WTC11 (cell line): Measurements from ENCODE around the gene FBXO36. TPM values are rescaled to one million over a fixed set of nuclear protein-coding genes. Genes with fewer than 3 reads are reported as not detected.

Experiments
- ATAC-seq: fragments of 200-7000 bp; cut with Tn5 transposase; 2 replicates; pipeline ENCODE4 v1.10.0; 2021; ENCODE audit warnings: mild to moderate bottlenecking, moderate library complexity
- CTCF ChIA-PET: fragments of 300-600 bp; sonication (Branson Sonifier 250); formaldehyde crosslinking; loops from one replicate; lab custom pipeline; 2021; ENCODE audit warnings: antibody characterized with exemption; lab: Charles Lee
- POLR2A ChIA-PET: fragments of 350-600 bp; sonication (Branson Sonifier 250); formaldehyde crosslinking; loops from one replicate; lab custom pipeline; 2021; ENCODE audit warnings: antibody characterized with exemption; lab: Charles Lee
- DNase-seq: peaks from one replicate; pipeline ENCODE4 v3.0.0; 2021; ENCODE audit warnings: low spot score
- H3K27ac Mint-ChIP-seq: 2 replicates; pipeline ENCODE4 v1.8.0; 2021; ENCODE audit warnings: mixed read lengths
- H3K27me3 Mint-ChIP-seq: 2 replicates; pipeline ENCODE4 v1.8.0; 2021; ENCODE audit warnings: low read depth, mild to moderate bottlenecking, moderate library complexity, mixed read lengths
- H3K36me3 Mint-ChIP-seq: 2 replicates; pipeline ENCODE4 v1.8.0; 2021; ENCODE audit warnings: mixed read lengths
- H3K4me1 Mint-ChIP-seq: 2 replicates; pipeline ENCODE4 v1.8.0; 2022; ENCODE audit warnings: mixed read lengths
- H3K4me3 Mint-ChIP-seq: 2 replicates; pipeline ENCODE4 v1.8.0; 2021; ENCODE audit warnings: mild to moderate bottlenecking, moderate library complexity, mixed read lengths
- H3K9me3 Mint-ChIP-seq: 2 replicates; pipeline ENCODE4 v1.8.0; 2021; ENCODE audit warnings: mixed read lengths
- AR ChIP-seq: fragments of 250-450 bp; sonication (Bioruptor Pico); IDR thresholded peaks from 2 replicates; pipeline ENCODE4 v1.9.0; 2021; ENCODE audit warnings: mild to moderate bottlenecking
- CBFB ChIP-seq: sonication (generic); formaldehyde crosslinking; IDR thresholded peaks from 2 replicates; pipeline ENCODE4 v1.8.1; 2022; ENCODE audit warnings: mild to moderate bottlenecking, low read depth, missing genetic modification reagents
- CREB1 ChIP-seq: sonication (generic); formaldehyde crosslinking; IDR thresholded peaks from 2 replicates; pipeline ENCODE4 v1.8.0; 2023; ENCODE audit warnings: mild to moderate bottlenecking, missing genetic modification reagents
- E2F5 ChIP-seq: sonication (generic); formaldehyde crosslinking; IDR thresholded peaks from 2 replicates; pipeline ENCODE4 v1.8.1; 2022; ENCODE audit warnings: mild to moderate bottlenecking, moderate library complexity, missing genetic modification reagents
- ERG ChIP-seq: fragments of 250-450 bp; sonication (Bioruptor Pico); IDR thresholded peaks from 2 replicates; pipeline ENCODE4 v1.8.0; 2021; ENCODE audit warnings: mild to moderate bottlenecking
- IRF1 ChIP-seq: sonication (generic); formaldehyde crosslinking; IDR thresholded peaks from 2 replicates; pipeline ENCODE4 v1.8.0; 2023; ENCODE audit warnings: missing genetic modification reagents
- JAZF1 ChIP-seq: fragments of 250-450 bp; sonication (Bioruptor Pico); IDR thresholded peaks from 2 replicates; pipeline ENCODE4 v1.9.0; 2021; ENCODE audit warnings: moderate library complexity, mild to moderate bottlenecking, inconsistent platforms
- KAT7 ChIP-seq: sonication (generic); formaldehyde crosslinking; IDR thresholded peaks from 2 replicates; pipeline ENCODE4 v1.8.1; 2023; ENCODE audit warnings: missing genetic modification reagents, mild to moderate bottlenecking, borderline replicate concordance
- MYBL2 ChIP-seq: sonication (generic); formaldehyde crosslinking; IDR thresholded peaks from 2 replicates; pipeline ENCODE4 v1.8.1; 2023; ENCODE audit warnings: mild to moderate bottlenecking, moderate library complexity, missing genetic modification reagents
- NR1H2 ChIP-seq: sonication (generic); formaldehyde crosslinking; IDR thresholded peaks from 2 replicates; pipeline ENCODE4 v1.9.0; 2021; ENCODE audit warnings: mild to moderate bottlenecking, moderate library complexity, missing genetic modification reagents
- NR2C2 ChIP-seq: sonication (generic); formaldehyde crosslinking; IDR thresholded peaks from 2 replicates; pipeline ENCODE4 v1.8.0; 2022; ENCODE audit warnings: mild to moderate bottlenecking, missing genetic modification reagents
- OVOL2 ChIP-seq: fragments of 250-450 bp; sonication (Bioruptor Pico); IDR thresholded peaks from 2 replicates; pipeline ENCODE4 v1.9.0; 2021; ENCODE audit warnings: mild to moderate bottlenecking, borderline replicate concordance
- SMAD3 ChIP-seq: sonication (generic); formaldehyde crosslinking; IDR thresholded peaks from 2 replicates; pipeline ENCODE4 v1.8.0; 2022; ENCODE audit warnings: missing genetic modification reagents, mild to moderate bottlenecking, borderline replicate concordance
- TCF7 ChIP-seq: sonication (generic); formaldehyde crosslinking; IDR thresholded peaks from 2 replicates; pipeline ENCODE4 v1.8.0; 2022; ENCODE audit warnings: mild to moderate bottlenecking, low read depth, missing genetic modification reagents, moderate library complexity
- TEAD1 ChIP-seq: sonication (generic); formaldehyde crosslinking; IDR thresholded peaks from 2 replicates; pipeline ENCODE4 v1.8.0; 2022; ENCODE audit warnings: mild to moderate bottlenecking, missing genetic modification reagents
- USF2 ChIP-seq: sonication (generic); formaldehyde crosslinking; IDR thresholded peaks from 2 replicates; pipeline ENCODE4 v1.8.1; 2023; ENCODE audit warnings: mild to moderate bottlenecking, missing genetic modification reagents, moderate library complexity
- ZMAT4 ChIP-seq: fragments of 250-450 bp; sonication (Bioruptor Pico); IDR thresholded peaks from 2 replicates; pipeline ENCODE4 v1.9.0; 2021; ENCODE audit warnings: mild to moderate bottlenecking
- ZNF138 ChIP-seq: sonication (generic); formaldehyde crosslinking; conservative IDR thresholded peaks from 2 replicates; pipeline ENCODE4 v1.8.1; 2022; ENCODE audit warnings: mild to moderate bottlenecking, moderate library complexity, missing genetic modification reagents
- ZNF232 ChIP-seq: sonication (generic); formaldehyde crosslinking; IDR thresholded peaks from 2 replicates; pipeline ENCODE4 v1.8.0; 2022; ENCODE audit warnings: mild to moderate bottlenecking, missing genetic modification reagents
- ZNF281 ChIP-seq: sonication (generic); formaldehyde crosslinking; IDR thresholded peaks from 2 replicates; pipeline ENCODE4 v1.8.0; 2023; ENCODE audit warnings: mild to moderate bottlenecking, missing genetic modification reagents
- total RNA-seq: library from RNA; stranded (reverse); gene quantifications from 3 replicates; pipeline ENCODE4 v1.2.3, GENCODE V29; 2021

Gene FBXO36
- total RNA-seq, 1 experiment from 2014 or later: 5.3 TPM

- TF ChIP-seq ZNF281 (CRISPR knock-in tag): no peak
Measured at GRCh38 chr2:229942671-229943070, 20.4 kb downstream of the FBXO36 start (continued).

- ChIA-PET CTCF (no interaction called here), POLR2A (no interaction called here)
- Mint-ChIP-seq H3K27me3 (no peaks in the 10 kb centered on the region), H3K4me1 (peaks cover 16% of the 10 kb centered on the region), H3K9me3 (peaks cover 4% of the 10 kb centered on the region), H3K27ac (no peak overlapping the region), H3K36me3 (peaks cover 8% of the 10 kb centered on the region), H3K4me3 (no peak overlapping the region)
- no peak for TF ChIP-seq AR (CRISPR knock-in tag)
- TF ChIP-seq USF2 (CRISPR knock-in tag): no peak
- no peak for TF ChIP-seq ZNF281 (CRISPR knock-in tag)
- TF ChIP-seq CREB1 (CRISPR knock-in tag): no peak
- TF ChIP-seq ZNF232 (CRISPR knock-in tag): no peak
- TF ChIP-seq NR1H2 (CRISPR knock-in tag): no peak
- TF ChIP-seq E2F5: no peak
- no peak for TF ChIP-seq KAT7 (CRISPR knock-in tag)
- TF ChIP-seq IRF1 (CRISPR knock-in tag): no peak
- no peak for TF ChIP-seq TEAD1 (CRISPR knock-in tag)
- no peak for TF ChIP-seq MYBL2 (CRISPR knock-in tag)
- no peak for TF ChIP-seq SMAD3 (CRISPR knock-in tag)
- no peak for TF ChIP-seq TCF7 (CRISPR knock-in tag)
- TF ChIP-seq ERG (CRISPR knock-in tag): no peak
- no peak for TF ChIP-seq ZNF138
- no peak for TF ChIP-seq CBFB (CRISPR knock-in tag)
- no peak for TF ChIP-seq OVOL2 (CRISPR knock-in tag)
- TF ChIP-seq JAZF1 (CRISPR knock-in tag): no peak
- no peak for TF ChIP-seq NR2C2 (CRISPR knock-in tag)
- TF ChIP-seq ZMAT4 (CRISPR knock-in tag): no peak
- DNase-seq (no peak), ATAC-seq (no peak)
Measured at GRCh38 chr2:229943171-229943570, 20.9 kb downstream of the FBXO36 start.
